Measurements from ENCODE around the gene PLCH2.

The PLCH2 gene

GRCh38 chr1:2479186-2479585 lies 3.1 kb downstream of the PLCH2 start:
- no peak for DNase-seq

DNA sequence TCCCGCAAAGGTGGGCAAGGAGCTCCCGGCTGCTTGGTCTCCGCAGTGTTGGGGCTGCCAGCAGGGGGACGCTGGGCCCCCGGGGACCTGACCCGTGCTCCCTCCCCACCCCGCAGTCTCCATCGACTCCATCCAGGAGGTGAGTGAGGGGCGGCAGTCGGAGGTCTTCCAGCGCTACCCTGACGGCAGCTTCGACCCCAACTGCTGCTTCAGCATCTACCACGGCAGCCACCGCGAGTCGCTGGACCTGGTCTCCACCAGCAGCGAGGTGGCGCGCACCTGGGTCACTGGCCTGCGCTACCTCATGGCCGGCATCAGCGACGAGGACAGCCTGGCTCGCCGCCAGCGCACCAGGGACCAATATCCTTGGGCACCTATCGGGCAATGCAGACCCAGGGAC lies 3.5 kb downstream of the PLCH2 start:
- DNase-seq, result no peak

DNA sequence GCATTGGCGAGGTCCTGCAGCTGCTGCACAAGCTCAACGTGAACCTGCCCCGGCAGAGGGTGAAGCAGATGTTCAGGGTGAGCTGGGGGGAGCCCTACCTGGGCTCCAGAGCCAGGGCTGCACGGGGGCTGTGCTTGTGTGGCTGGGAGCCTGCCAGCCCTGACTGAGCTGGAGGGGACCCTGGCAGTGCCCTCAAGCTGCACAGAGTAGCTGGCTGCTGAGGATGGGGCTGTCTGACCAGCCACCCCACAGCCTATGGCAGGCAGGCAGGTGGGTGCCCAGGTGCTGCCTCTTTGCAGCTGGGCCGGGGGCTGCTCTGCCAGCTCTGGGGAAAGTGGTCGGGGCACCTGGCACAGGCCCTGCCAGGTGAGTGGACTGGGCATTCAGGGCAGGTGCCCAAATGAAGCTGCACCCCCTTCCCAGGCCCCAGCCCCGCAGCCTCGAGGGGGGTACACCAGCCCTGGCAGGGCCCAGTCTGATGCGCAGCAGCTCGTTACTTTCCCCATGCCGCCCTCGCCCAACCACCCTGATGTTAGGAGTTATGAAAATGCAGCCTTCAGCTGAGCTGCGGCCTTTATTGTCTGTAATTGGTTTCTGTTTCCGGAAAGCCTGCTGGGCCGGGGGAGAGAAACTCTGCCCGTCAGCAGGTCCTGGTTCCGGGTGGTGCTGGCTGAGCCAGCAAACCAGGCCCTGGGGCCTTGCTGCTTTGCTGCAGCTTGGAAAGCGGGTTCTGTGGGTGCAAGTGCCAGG lies 4.3 kb downstream of the PLCH2 start:
- no peak for DNase-seq

DNA sequence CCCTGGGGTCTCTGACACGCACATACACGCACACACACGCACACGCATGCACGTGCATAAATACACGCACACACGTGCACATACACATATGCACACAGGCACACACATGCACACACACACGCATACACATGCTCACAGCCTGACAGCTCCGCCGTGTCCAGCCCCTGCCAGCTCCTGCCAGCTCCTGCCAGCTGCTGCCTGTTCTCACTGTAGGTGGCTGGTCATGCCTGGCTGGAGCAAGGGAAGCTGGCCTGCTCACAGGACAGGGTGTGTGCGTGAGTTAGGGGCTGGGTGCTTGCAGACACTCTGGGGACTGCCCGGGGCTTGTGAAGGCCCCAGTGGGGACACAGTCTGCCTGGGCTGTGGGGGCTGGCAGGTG lies 4.9 kb downstream of the PLCH2 start:
- no peak for DNase-seq

GRCh38 chr1:2481885-2482284 lies 5.8 kb downstream of the PLCH2 start:
- DNase-seq, result no peak

- DNase-seq, result no peak
These were observed 6.5 kb downstream of the PLCH2 start for GRCh38 chr1:2482588-2482987.

DNA sequence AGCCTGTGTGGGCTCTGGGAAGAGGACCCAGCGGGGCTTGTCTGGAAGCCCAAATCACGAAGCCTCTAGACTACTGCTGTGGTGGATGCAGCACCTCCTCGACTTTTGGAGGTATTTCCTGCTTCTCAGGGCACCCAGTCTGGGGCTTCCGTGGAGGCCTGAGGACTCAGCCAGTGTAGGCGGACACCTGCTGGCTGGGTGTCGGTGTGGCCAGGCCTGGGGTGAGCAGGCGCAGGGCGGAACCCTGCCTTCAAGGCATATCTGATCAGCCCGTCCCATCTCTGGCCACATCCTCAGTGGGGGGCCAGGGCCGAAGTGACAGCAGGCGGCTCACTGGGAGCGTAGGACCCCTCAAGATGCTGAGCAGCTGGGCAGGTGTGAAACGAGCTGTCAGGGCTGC lies 6.9 kb downstream of the PLCH2 start:
- DNase-seq, result no peak

GRCh38 chr1:2483970-2484369 lies 7.9 kb downstream of the PLCH2 start:
- DNase-seq, result no peak

- no peak for DNase-seq
These were observed 10.0 kb downstream of the PLCH2 start for GRCh38 chr1:2486041-2486440.

- no peak for DNase-seq
These were observed 10.5 kb downstream of the PLCH2 start for GRCh38 chr1:2486558-2486957.

- no peak for DNase-seq
These were observed 12.6 kb downstream of the PLCH2 start for GRCh38 chr1:2488688-2489087.

DNA sequence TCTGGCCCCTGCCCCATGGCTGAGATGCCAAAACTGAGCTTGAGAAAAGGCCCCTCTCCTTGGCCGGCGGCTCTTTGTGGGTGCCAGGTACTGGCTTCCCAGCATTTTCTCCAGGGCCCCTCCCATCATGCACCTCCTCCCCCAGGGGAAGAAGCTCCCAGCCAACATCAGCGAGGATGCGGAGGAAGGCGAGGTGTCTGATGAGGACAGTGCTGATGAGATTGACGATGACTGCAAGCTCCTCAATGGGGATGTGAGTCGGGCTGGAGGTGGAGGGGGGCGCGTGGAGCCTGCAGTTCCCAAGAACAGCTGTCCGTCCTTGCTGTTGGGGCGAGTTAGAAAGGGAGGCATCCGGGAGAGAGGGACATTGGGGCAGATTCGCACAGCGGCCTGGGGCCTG lies 13.5 kb downstream of the PLCH2 start:
- no peak for DNase-seq

DNA sequence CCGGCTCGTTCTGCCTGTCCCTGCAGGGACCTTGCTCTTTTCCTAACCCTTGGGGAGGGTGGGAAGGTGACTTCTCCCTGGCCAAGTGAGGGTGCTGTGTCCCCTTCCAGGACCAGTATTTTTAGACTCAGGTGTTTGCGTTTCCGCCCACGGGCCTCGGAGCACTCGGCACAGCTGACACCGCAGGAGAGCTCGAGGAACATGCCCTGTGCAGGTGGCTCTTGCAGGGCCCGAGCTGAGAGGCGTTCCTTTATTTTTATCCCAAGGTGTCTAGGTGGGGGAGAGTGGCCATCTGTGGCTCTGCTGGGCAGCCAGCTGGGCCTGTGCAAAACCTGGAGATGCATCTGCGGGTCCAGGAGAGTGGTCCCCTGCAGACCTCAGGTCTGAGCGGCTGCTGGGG lies 16.0 kb downstream of the PLCH2 start:
- DNase-seq, result no peak

GRCh38 chr1:2493218-2493617 lies 17.1 kb downstream of the PLCH2 start:
- no peak for DNase-seq

- DNase-seq, result peak; percentile 20
These were observed 17.7 kb downstream of the PLCH2 start for GRCh38 chr1:2493691-2494322.

- no peak for DNase-seq
These were observed 18.2 kb downstream of the PLCH2 start for GRCh38 chr1:2494323-2494693.

DNA sequence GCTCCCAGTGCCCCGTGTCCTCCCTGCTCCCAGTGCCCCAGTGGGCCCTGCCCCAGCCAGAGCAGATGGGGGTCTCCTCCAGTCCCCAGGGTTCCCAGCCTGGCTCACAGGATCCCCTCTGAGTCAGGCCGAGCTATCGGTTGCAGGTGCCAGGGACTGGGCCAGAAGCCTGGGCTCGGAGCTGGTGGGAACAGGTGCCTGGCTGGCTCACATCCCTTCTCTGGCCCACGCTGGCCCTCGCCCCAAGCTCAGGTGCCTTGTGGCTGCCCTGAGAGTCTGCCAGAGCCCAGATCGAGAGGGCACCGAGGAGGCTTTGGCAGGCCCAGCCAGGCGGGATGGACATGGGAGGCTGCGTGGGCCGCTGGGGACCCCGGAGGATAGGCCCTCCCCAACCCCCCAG lies 18.9 kb downstream of the PLCH2 start:
- DNase-seq, result no peak

- no peak for DNase-seq
These were observed 19.5 kb downstream of the PLCH2 start for GRCh38 chr1:2495546-2495945.

GRCh38 chr1:2496087-2496622 lies 20.1 kb downstream of the PLCH2 start:
- peak; percentile 66 for DNase-seq

GRCh38 chr1:2496746-2497145 lies 20.7 kb downstream of the PLCH2 start:
- no peak for DNase-seq

DNA sequence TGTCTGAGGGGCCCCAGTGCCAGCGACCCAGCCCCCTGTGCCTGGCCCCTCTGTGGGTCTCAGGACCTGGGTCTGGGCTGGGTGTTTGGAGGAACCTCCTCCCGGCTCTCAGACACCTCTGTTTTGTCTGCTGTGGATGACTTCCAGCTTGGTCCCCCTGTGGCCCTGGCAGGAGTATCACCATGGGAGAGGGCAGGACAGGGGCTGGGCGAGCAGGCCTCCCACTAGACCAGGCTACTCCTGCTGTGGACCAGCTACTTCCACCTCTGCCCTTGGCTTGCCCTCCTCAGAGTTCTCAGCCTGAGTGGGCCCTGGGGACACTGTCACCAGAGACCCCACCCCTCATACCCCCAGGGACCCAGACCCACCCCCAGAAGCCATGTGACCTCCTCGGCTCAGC lies 21.8 kb downstream of the PLCH2 start:
- no peak for DNase-seq

DNA sequence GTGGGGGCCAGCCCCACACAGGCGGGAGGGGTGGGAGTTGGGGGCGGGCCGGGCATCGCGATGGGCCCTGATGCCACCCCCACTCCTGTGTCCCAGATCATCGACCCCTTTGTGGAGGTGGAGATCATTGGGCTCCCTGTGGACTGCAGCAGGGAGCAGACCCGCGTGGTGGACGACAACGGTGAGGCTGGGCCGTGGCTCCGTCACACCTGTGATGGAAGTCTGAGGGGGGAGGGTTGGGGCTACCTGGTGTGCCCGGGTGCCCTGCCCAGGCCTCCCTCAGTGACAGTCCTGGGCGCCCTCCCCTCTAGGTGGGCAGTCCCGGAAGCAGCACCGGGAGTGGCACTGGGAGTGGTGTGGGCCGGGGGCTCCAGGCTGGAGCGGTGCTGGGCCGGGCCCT lies 22.6 kb downstream of the PLCH2 start:
- DNase-seq, result no peak

DNA sequence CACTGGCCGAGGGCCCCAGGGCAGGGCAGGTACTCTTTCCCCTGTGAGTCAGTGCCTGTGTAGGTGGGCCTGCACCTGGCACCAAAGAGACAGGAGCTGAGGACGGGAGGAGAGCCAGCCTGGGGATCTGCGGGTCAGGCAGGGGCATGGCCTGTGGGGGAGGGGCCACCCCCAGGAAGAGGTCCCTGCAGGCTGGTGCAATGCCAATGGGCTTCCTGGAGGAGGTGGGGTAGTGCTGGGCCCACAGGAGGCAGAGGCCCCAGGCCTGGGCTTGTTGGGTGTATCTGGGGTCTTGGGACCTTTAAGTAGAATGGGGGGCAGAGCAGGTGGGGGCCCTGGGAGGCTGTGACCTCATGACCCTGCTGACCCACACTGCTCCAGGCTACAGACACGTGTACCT lies 23.2 kb downstream of the PLCH2 start:
- DNase-seq, result no peak

- peak; percentile 36 for DNase-seq
These were observed 24.0 kb downstream of the PLCH2 start for GRCh38 chr1:2499986-2500596.

Data from CD4-positive, alpha-beta T cell treated with Interleukin-15 for 1 hour (primary cell).